ENCODE data around the gene SRF. TPM values are rescaled to one million over a fixed set of nuclear protein-coding genes. Genes with fewer than 3 reads are reported as not detected.
"Not testable (repeated sequence)": the region's sequence is repeated elsewhere in the genome, so short reads cannot be mapped to it uniquely, and the experiment has no call there.

SRF gene
- 10 to 100 TPM; 26.7 to 36.1 (median 32.1) TPM for polyA plus RNA-seq (ENCODE audit: insufficient read length in 4 of 4)

DNA sequence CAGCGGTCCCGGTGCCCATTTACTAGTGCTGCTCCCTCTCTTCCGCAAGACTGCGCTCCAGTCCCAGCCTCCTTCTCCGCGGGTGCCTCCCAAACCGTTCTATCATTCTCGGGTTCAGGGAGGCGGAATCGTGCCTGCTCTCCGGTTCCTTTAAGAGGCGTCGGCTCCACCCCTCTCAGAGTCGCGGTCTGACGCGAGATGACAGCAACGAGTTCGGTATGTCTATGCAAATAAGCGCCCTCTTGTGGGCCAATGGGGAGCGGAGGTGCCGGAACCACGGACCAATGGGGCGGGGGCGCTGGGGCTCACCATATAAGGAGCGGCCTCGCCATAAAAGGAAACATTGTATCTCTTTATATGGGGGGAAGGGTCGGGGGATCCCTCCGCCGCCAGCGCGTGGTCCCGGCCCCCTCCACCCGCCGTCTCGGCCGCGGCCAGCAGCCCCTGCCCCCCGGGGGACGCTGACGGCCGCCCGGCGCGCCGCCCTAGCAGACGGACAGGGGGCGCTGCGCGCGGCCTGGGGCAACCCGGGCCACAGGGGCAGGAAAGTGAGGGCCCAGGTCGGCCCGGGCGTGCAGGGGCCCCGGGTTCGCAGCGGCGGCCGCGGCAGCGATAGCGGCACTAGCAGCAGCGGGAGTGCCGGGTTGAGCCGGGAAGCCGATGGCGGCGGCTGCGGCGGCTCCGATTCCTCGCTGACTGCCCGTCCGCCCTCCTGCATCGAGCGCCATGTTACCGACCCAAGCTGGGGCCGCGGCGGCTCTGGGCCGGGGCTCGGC lies at the start of gene SRF:
TSS of gene SRF (plus strand) at position 339 of the 776 bp plus-strand sequence. CDS start at position 727, 388 bp downstream.
- DNase-seq (ENCODE audit: low read depth in 4 of 4, low spot score in 2 of 4): peak; percentile 99

GRCh38 chr6:43122146-43122545 lies 48.9 kb upstream of the SRF start:
- no peak for DNase-seq (ENCODE audit: low read depth in 4 of 4, low spot score in 2 of 4)

DNA sequence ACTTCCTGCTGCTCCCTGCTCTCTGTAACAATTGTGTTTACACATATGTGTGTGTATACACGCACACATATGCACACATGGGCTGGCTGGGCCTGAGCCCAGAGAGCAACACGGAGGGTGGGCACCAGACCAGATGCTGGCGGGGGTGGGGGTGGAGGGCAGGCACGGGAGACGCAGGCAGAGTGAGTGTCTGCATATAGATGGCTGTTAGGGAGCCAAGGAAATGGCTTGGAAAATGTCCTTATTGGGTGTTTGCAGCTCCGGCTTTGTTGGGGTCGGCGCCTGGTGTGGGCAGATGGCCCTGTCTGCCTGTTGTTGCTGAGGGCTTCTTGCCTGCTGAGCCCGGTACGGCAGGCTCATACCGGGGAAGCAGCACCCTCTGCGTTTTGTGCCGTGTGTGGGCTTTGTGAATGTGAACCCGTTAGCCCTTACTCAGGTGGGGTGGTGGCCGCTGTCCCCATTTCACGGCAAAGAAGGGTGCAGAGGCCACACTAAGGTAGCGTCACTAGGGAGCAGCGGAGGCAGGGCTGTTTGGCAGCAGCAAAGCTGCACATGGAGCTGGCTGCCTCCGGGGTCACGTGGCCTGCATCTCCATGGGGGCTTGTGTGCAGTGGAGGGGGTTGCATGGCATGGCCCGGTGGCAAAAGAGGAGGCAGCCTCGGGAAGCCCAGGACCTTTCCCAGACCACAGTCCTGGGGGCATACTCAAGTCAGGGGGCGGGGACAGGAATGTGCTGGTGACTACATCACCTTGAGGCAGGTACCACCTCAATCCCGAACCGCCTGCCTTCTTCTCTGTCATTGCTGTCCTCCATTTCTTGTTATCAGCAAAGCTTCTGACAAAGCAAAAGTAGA lies 47.4 kb upstream of the SRF start:
- no peak for DNase-seq (ENCODE audit: low read depth in 4 of 4, low spot score in 2 of 4)

DNA sequence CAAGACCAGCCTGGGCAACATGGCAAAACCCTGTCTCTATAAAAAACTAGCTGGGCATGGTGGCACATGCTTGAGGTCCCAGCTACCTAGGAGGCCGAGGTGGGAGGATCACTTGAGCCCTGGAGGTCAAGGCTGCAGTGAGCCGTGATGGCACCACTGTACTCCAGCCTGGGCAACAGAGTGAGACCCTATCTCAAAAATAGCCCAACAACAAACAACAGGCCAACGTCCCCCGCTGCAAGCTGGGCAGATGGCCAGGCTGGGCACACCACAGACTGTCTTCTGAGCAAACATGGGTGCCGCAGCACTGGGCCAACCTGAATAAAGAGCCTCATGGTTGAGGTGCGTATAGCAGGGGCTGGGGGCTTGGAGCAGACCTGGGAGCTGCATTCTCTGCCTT lies 46.6 kb upstream of the SRF start:
- no peak for DNase-seq (ENCODE audit: low read depth in 4 of 4, low spot score in 2 of 4)

- DNase-seq (ENCODE audit: low read depth in 4 of 4, low spot score in 2 of 4): no peak
Observed at GRCh38 chr6:43125119-43125518, 46.0 kb upstream of the SRF start.

GRCh38 chr6:43125555-43125954 lies 45.5 kb upstream of the SRF start:
- DNase-seq (ENCODE audit: low read depth in 4 of 4, low spot score in 2 of 4): no peak

DNA sequence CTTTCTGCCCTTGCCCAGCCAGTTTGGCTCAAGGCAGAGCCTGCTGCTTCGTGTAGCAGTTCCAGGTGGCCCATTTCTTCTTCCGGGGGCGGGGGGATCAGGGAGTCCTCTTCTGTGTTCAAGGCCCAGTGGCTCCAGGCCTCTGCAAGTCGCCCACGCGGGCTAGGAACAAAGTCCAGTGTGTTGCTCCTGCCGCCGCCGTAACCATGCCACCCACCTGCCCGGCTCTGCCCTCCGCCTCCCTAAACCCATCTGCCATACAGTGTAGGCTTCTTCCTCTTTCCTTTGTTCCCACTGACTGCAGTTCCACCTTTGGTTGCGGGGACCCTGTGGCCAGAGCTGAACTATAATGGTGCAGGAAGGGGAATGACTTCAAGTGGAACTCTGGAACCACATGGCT lies 43.9 kb upstream of the SRF start:
- no peak for DNase-seq (ENCODE audit: low read depth in 4 of 4, low spot score in 2 of 4)

GRCh38 chr6:43127877-43128276 lies 43.2 kb upstream of the SRF start:
- DNase-seq (ENCODE audit: low read depth in 4 of 4, low spot score in 2 of 4): peak in 1 of 4 donors; percentile 23

DNA sequence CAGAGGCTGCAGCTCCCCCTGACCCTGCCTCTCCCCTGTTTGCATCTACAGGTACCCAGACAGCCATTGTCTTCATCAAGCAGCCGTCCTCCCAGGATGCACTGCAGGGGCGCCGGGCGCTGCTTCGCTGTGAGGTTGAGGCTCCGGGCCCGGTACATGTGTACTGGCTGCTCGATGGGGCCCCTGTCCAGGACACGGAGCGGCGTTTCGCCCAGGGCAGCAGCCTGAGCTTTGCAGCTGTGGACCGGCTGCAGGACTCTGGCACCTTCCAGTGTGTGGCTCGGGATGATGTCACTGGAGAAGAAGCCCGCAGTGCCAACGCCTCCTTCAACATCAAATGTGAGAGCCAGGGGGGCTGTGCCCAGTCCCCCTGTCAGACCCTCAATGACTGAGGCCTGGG lies 42.1 kb upstream of the SRF start:
- DNase-seq (ENCODE audit: low read depth in 4 of 4, low spot score in 2 of 4): no peak

DNA sequence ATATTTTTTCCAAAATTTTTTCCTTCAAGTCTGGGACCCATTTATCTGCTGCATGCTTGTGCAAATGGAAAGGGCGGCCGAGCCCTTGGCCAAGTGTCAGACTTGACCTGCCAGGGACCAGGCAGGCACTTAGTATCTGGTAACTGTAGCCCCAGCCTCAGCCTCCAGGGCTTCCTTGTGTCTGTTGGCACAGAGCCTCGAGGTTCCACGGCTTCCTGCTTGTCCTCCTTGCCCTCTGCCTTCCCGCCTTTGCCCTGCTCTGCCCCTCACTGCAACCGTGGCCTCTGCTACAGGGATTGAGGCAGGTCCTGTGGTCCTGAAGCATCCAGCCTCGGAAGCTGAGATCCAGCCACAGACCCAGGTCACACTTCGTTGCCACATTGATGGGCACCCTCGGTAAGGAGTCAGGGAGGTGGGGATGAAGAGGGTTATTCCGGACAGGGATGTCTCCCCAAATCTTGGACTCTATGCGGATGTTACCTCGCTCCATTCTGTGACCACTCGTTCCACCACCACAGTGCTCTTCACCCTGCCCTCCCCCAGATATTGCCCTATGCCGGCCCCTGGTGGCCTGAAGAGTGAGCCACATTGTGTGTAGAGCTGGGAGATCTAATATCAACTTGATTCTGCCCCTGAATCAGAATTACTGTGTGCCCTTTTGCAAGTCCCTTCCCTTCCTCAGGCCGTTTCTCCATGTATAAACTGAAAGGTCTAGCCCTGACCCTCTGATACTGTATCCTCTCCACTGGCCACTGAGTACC lies 41.5 kb upstream of the SRF start:
- DNase-seq (ENCODE audit: low read depth in 4 of 4, low spot score in 2 of 4): peak in 1 of 4 donors; percentile 15

- DNase-seq (ENCODE audit: low read depth in 4 of 4, low spot score in 2 of 4): no peak
Observed at GRCh38 chr6:43130429-43130828, 40.6 kb upstream of the SRF start.

DNA sequence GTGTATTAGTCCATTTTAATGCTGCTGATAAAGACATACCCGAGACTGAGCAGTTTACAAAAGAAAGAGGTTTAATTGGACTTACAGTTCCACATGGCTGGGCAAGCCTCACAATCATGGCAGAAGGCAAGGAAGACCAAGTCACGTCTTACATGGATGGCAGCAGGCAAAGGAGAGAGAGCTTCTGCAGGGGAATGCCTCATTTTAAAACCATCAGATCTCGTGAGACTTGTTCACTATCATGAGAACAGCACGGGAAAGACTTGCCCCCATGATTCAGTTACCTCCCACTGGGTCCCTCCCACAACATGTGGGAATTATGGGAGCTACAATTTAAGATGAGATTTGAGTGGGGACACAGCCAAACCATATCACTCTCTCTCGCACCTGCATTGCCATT lies 39.7 kb upstream of the SRF start:
- DNase-seq (ENCODE audit: low read depth in 4 of 4, low spot score in 2 of 4): not testable (repeated sequence)

DNA sequence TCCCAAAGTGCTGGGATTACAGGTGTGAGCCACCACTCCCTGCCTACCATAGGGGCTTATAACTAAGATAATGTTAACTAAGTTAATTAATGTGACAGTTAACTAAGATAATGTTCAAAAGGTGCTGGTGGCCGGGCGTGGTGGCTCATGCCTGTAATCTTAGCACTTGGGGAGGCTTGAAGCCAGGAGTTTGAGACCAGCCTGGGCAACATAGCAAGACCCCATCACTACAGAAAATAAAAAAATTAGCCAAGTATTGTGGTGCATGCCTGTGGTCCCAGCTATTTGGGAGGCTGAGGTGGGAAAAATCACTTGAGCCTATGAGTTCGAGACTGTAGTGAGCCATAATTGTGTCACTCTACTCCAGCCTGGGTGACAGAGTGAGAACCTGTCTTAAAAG lies 32.8 kb upstream of the SRF start:
- no peak for DNase-seq (ENCODE audit: low read depth in 4 of 4, low spot score in 2 of 4)

GRCh38 chr6:43139973-43140372 lies 31.1 kb upstream of the SRF start:
- DNase-seq (ENCODE audit: low read depth in 4 of 4, low spot score in 2 of 4): not testable (repeated sequence)

GRCh38 chr6:43141644-43142043 lies 29.4 kb upstream of the SRF start:
- no peak for DNase-seq (ENCODE audit: low read depth in 4 of 4, low spot score in 2 of 4)

DNA sequence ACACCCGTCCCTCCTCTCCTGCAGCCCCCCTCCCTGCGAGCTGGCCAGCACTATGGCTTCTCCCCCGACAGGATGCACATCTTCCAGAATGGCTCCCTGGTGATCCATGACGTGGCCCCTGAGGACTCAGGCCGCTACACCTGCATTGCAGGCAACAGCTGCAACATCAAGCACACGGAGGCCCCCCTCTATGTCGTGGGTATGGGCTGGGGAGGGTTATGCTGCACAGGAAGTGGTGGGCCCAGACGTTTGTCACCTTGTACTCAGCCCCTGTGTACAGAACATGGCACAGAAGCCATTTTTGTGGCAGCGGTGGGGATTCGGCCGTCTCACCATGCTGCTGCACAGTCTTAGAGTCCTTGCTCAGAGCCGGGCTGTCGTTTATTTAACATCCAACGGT lies 29.0 kb upstream of the SRF start:
- no peak for DNase-seq (ENCODE audit: low read depth in 4 of 4, low spot score in 2 of 4)

- peak; percentile 60 to 83 (median 80) for DNase-seq (ENCODE audit: low read depth in 4 of 4, low spot score in 2 of 4)
Observed at GRCh38 chr6:43143235-43144128, 27.6 kb upstream of the SRF start.

GRCh38 chr6:43144879-43145278 lies 26.2 kb upstream of the SRF start:
- DNase-seq (ENCODE audit: low read depth in 4 of 4, low spot score in 2 of 4): no peak

- DNase-seq (ENCODE audit: low read depth in 4 of 4, low spot score in 2 of 4): no peak
Observed at GRCh38 chr6:43146261-43146660, 24.8 kb upstream of the SRF start.
